IPS-NIHi11 (cell line): ENCODE measurements around the gene CORO1C.

Source experiments
- DNase-seq: peaks from one replicate; pipeline ENCODE4 v3.0.0; 2012; ENCODE audit warnings: mixed read lengths, low spot score

The CORO1C gene

GRCh38 chr12:108615918-108616317, 115.4 kb downstream of the CORO1C start:
- DNase-seq: no peak

GRCh38 chr12:108614639-108615038, 116.7 kb downstream of the CORO1C start:
- no peak for DNase-seq

GRCh38 chr12:108614041-108614440, 117.3 kb downstream of the CORO1C start:
- no peak for DNase-seq

- DNase-seq: no peak
Observed at GRCh38 chr12:108613548-108613947, 117.8 kb downstream of the CORO1C start.

- peak; percentile 76 for DNase-seq
Observed at GRCh38 chr12:108612788-108613282, 118.5 kb downstream of the CORO1C start.

GRCh38 chr12:108611884-108612415, 119.4 kb downstream of the CORO1C start:
- DNase-seq: peak; percentile 74

GRCh38 chr12:108610856-108611605, 120.3 kb downstream of the CORO1C start:
- no peak for DNase-seq

GRCh38 chr12:108610336-108610815, 120.9 kb downstream of the CORO1C start:
- no peak for DNase-seq

GRCh38 chr12:108609537-108610335, 121.6 kb downstream of the CORO1C start:
- DNase-seq: no peak

GRCh38 chr12:108608616-108609015, 122.7 kb downstream of the CORO1C start:
- no peak for DNase-seq

GRCh38 chr12:108607981-108608600, 123.2 kb downstream of the CORO1C start:
- no peak for DNase-seq

- DNase-seq: no peak
Observed at GRCh38 chr12:108606492-108606891, 124.8 kb downstream of the CORO1C start.

- DNase-seq: no peak
Observed at GRCh38 chr12:108605690-108606406, 125.5 kb downstream of the CORO1C start.

- DNase-seq: no peak
Observed at GRCh38 chr12:108605000-108605689, 126.2 kb downstream of the CORO1C start.

- DNase-seq: no peak
Observed at GRCh38 chr12:108604208-108604941, 126.9 kb downstream of the CORO1C start.

GRCh38 chr12:108603743-108604142, 127.6 kb downstream of the CORO1C start:
- no peak for DNase-seq

GRCh38 chr12:108602976-108603704, 128.2 kb downstream of the CORO1C start:
- no peak for DNase-seq

GRCh38 chr12:108602209-108602705, 129.1 kb downstream of the CORO1C start:
- no peak for DNase-seq

- DNase-seq: no peak
Observed at GRCh38 chr12:108600702-108601007, 130.7 kb downstream of the CORO1C start.
